Suppressor macrophage treated with lipopolysaccharide for 1 hour (primary cell): ENCODE data around the gene ZMYM1.
"Not testable (repeated sequence)": the region's sequence is repeated elsewhere in the genome, so short reads cannot be mapped to it uniquely, and the experiment has no call there.

Source experiments
- DNase-seq, 3 donors: peaks; one replicate each; pipeline ENCODE4 v3.0.0-alpha.2; 2020 to 2022

ZMYM1 gene

DNA sequence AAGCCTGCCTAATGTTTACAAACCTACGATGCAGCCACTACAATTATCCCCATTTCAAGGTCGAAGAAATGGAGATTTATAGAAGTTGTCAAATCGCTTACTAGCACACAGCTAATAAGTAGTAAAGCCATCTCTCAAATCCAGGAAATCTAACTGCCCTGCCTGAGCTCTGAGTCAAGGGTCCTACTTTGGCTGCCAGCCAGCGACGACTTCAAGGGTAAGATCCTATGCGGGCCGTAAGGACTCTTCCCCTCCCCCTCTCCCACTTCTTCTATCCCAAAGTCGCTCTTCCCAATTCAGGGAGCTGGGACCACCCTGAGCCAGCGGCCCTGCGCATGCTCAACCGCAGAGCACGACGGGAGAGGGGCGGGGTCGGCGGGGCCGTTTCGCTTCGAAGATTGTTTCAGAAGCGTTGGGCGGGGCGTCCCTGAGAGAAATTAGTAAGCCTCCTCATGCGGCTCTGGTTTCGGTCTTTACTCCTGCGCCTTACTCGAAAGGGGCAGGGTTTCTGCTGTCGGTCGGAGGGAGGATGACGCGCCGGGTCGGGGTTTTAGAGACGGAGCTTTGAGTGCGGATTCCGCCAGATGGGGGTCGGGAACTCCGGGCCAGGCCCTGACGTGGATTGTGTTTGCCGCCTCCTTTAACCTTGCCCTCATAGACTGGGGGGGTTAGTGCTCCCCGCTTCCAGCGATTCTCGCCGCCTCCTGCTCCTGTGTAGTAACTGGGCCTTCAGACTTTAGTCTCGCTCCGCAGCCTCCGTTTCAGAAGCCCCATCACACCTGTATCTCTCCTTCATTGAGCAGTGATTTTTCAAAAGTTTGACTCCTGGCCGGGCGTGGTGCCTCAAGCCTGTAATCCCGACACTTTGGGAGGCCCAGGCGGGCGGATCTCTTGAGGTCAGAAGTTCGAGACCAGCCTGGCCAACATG lies at the start of gene ZMYM1:
ZMYM1 (plus strand) TSS at position 383 of the 928 bp plus-strand sequence. CDS start 14,603 bp downstream, outside the sequence.
- peak; percentile 93 to 96 (median 94) for DNase-seq

DNA sequence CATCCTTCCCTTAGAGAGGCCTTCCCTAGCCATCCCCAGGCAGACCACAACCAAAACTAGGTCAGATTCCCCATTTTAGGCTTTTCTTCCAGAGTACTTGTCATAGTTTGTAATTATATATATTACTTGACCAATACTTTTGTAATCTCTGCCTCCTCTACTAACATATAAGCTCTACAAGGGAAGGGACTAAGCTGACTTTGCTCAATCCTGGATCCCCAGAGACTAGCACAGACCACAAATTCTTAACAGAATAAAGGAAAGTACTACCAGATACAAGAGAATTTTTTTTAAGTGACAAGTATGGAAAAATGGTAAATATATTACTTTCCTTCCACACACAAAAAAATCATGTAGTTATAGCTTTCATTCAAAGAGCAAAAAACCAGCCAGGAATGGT lies 49.4 kb upstream of the ZMYM1 start:
- DNase-seq = peak in 1 of 3 donors; percentile 22

DNA sequence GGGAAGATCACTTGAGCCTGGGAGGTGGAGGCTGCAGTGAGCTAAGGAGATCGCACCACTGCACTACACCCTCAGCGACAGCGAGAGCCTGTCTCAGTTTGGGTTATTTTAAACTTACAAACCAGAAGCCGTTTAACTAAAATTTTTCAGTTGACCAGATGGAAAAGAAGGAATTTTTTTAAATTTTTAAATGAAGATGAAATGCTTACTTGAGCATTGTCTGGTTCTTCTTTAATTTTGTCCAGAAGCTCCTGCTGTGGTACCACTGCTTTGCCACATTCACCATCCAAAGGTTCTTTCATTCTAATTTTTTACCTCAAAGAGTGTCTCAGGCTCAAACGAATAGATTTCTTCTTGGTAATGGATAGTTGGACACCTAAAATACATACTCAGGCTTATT lies 48.8 kb upstream of the ZMYM1 start:
- no peak for DNase-seq

DNA sequence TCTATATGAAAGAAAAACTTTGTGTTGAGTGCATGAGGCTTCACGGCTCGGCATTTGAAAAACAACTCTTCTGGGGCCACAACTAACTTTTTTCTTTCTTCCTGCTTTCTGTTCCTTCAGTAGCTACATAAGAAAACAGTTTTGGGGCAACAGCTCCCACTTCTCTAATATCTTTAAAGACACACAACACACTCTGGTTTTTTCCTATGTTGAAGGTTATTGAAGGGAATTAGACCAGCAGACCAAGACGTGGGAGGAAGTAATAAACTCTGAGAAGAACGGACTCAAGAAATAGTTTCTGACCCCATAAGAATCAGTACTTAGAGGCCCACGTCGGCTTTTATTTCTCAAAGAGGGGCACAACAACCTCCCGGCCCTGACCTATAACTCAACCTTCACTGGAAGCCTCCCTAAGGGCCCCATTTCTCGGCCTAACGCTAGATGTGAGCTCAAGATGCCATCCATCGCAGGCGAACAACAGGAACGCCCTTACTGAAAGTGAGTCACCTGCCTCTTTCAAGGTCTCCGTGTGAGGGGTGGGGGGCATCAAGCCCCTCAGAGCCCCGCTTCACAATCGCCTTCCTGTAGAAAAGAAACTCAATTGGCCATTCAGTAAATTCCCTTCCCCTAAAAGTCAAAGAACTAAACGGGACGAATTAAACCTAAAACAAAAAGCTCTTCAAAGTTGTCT lies 48.3 kb upstream of the ZMYM1 start:
- DNase-seq = peak; percentile 42 to 54 (median 47)

DNA sequence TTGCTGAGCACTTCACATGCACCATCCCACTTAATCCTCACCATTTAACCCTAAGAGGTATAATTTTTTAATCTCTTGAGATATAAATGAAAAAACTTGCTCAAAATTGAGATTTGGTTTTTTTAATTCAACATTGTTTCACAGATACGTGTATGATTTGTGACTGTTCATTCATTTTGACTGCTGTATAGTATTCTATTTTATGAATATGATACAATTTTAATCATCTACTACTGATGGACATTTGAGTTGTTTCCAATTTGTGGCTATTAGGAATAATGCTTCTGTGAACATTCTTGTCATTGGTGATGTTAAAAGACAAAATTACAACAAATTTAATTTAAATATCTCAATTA lies 46.8 kb upstream of the ZMYM1 start:
- DNase-seq = no peak

DNA sequence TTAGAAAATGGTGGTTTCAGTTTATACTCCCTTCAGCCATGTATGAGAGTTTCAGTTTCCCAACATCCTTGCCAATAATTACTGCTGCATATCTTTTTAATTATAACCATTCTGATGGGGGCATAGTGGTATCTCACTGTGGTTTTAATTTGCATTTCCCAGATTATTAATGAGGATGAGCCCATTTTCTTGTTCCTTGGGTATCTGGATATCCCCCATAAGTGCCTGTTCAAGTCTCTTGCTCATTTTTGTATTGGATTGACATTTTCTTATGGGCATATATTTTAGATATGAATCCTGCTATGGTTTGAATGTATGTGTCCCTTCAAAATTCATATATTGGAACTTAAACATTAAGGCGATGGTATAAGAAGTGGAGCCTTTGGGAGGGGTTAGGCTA lies 45.8 kb upstream of the ZMYM1 start:
- no peak for DNase-seq

DNA sequence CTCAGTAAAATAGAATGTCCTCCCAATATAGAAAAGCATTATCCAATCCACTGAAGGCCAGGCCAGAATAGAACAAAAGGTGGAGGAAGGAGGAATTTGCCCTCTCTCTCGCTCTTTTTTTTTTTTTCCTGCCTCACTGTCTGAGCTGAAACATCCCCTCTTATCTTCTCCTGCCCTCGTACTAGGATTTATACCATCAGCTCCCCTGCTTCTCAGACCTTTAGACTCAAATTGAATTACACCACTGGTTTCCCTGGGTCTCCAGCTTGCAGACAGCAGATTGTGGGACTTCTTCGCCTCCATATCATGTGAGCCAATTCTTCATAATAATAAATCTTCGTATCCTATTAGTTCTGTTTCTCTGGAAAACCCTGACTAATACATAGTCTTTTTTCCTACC lies 42.6 kb upstream of the ZMYM1 start:
- no peak for DNase-seq

DNA sequence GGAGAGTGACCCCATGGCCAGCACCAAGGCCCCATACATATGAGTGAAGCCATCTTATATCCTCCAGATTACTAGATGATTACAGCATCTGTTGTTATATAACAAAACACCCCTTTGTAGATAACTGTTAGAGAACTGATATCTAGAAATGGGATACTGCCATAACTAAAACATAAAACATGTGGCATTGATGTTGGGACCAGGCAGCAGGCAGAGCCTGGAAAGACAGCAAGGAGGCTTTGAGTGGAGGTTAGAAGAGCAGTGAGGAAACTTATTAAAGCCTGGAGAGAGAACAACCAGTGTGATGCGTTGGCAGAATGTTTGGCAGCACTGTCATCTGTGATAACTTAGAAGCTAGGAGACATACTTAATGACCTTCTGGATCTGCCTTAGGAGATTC lies 42.0 kb upstream of the ZMYM1 start:
- DNase-seq = no peak

DNA sequence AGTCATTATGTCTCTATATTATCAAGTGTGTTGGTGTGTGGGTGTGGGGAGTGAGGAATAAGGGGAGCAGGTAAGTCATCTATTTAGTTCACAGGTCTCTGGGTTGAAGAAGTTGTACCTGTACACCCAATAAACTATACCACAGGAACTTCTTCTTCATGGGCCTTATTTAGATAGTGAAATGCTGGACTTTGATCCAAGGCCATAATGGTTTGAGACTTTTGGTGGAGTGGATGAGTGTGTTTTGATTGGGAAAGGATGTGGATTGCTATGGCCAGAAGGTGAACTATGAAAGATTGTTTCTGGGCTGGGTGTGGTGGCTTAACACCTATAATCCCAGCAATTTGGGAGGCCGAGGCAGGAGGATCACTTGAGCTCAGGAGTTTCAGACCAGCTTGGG lies 40.5 kb upstream of the ZMYM1 start:
- DNase-seq = no peak

DNA sequence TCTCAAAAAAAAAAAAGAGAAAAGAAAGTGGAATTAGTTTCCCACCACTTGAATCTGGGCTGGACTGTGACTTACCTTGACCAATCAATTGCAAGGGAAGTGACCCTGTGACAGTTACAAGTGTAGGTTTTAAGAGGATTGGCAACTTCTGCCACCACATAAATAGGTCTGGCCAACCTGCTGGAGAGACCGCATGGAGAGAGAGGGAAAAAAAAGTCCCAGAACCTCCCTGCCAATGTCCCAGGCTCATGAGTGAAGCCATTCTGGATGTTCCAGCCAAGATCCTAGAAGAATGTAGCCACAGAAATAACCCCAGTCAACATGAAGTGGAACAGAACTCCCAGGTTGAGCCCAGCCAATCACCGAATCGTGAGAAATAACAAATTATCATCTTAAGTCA lies 35.7 kb upstream of the ZMYM1 start:
- DNase-seq = no peak

DNA sequence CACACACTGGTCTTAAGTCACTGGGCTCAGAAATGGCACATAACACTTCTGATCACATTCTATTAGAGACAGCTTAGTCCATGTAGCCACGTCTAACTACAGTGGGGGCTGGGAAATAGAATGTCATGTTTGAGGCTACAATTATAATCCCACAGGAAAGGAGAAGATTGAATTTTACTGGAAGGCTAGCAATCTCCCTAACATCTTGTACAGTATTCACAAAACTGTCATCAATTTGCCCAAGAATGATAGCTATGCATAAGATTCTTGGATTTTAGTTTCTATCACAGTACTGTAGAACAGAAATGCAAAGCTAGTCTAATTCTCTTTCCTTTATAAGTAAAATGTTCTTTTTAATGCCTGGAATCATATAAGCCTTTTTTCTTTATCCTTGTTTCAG lies 34.8 kb upstream of the ZMYM1 start:
- DNase-seq = no peak

DNA sequence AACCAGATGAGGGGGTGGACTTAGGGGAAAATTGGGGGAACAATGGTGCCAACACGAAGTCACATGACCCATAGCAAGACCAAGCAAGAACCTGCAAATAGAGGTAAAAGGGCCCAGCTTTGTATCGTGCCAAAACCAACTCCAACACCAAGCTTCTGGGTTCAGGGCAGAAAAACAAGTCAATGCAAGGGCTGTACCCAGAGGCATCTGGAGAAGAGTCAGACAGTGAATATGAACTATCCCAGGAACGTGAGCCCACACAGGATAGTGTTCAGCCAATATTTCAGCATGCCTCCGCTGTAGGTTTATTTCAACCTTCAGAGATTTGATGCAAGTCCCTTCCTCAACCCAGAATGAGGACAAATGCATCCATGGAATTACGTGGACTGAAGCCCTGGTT lies 32.5 kb upstream of the ZMYM1 start:
- no peak for DNase-seq

DNA sequence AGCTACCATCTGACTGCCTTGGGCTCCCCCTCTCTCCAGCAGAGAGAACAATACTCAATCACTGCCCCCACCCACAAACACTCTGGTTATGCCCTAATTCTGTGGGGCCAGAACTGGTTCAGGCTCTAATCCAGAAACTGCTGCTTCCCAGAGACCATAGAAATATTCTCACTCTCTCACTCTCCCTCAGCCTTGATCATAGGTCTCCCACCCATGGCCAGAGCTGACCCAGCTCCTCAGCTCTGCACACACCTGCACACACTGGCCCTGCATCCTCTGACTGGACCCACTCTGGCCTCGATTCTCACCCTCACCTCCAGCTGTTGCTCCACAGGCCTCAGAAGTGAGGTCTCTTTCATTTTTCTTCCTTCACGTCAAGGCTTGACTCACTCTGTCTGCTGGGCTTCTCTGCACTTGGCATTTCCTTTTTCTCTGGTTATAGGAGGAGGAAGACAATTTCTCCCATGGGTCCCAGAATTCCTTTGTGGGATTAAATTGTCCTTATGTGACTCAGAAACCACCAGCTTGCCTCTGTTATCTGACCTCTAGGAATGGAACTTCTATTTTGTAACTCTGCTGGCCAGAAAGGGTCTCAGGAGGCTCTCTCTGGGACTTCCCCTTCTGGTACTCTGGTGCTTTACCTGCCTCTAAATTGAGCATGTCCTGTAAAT lies 31.9 kb upstream of the ZMYM1 start:
- peak in 1 of 3 donors; percentile 10 for DNase-seq

DNA sequence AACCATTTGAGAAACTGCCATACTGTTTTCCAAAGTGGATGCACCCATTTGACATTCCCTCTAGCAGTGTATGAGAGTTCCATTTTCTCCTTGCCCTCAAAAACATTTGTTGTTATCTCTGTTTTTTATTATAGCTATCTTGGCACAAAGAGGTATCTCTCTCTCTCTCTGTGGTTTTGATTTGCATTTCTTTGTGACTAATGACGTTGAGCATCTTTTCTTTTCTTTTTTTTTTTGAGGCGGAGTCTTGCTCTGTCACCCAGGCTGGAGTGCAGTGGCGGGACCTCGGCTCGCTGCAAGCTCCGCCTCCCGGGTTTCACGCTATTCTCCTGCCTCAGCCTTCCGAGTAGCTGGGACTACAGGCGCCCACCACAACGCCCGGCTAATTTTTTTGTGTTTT lies 30.1 kb upstream of the ZMYM1 start:
- no peak for DNase-seq

DNA sequence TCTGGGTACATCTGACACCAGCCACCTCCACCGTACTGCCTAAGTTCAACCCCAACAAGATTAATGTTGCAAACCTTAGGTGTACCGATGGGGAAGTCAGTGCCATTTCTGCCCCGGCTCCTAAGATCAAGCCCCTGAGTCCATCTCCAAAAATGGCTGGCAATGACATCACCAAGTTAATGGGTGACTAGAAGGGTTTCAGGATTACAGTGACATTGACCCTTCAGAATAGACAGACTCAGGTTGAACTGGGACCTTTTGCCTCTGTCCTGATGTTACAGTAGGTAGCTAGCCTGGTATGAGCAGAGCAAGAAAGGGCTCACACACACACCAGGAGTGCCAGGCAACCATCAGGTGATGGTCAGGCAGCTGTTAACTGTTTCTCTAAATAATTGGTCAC lies 25.8 kb upstream of the ZMYM1 start:
- DNase-seq = no peak

DNA sequence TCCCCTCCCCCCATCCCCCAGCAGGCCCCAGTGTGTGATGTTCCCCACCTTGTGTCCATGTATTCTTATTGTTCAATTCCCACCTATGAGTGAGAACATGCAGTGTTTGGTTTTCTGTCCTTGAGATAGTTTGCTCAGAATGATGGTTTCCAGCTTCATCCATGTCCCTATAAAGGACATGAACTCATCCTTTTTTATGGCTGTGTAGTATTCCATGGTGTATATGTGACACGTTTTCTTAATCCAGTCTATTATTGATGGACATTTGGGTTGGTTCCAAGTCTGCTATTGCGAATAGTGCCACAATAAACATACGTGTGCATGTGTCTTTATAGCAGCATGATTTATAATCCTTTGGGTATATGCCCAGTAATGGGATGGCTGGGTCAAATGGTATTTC lies 24.9 kb upstream of the ZMYM1 start:
- not testable (repeated sequence) for DNase-seq

DNA sequence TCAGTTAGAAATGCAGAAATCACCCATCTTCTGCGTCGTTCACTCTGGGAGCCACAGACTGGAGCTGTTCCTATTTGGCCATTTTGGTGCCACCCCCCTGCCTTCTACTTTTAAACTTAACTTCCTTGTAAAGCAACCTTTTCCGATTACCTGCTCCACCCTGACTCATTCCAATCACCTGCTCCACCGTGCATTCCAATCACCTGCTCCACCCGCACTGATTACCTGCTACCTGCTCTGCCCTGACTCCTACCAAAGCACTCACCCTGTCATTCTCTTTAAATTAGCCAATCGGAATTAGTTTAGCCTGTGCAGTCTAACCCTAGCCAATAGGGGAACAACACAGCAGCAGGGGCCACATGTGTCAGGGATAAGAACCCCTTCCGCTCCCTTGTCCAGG lies 20.9 kb upstream of the ZMYM1 start:
- not testable (repeated sequence) for DNase-seq

DNA sequence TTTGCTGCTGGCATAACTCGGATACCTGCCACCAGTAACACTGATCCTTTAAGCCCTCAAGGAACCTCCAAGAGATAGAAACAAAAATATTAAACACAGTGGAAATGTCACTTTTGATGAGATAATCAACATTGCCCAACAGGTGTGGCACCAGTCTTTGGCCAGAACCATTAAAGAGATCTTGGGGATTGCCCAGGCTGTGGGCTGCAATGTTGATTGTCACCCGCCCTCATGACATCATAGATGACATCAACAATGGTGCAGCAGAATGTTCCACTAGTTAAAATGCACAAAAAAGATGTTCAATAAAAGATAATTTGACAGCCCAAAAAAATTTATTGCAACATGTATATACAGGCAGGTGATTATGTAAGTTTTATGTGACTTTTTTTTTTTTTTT lies 20.2 kb upstream of the ZMYM1 start:
- DNase-seq = peak; percentile 64 to 73 (median 66)

DNA sequence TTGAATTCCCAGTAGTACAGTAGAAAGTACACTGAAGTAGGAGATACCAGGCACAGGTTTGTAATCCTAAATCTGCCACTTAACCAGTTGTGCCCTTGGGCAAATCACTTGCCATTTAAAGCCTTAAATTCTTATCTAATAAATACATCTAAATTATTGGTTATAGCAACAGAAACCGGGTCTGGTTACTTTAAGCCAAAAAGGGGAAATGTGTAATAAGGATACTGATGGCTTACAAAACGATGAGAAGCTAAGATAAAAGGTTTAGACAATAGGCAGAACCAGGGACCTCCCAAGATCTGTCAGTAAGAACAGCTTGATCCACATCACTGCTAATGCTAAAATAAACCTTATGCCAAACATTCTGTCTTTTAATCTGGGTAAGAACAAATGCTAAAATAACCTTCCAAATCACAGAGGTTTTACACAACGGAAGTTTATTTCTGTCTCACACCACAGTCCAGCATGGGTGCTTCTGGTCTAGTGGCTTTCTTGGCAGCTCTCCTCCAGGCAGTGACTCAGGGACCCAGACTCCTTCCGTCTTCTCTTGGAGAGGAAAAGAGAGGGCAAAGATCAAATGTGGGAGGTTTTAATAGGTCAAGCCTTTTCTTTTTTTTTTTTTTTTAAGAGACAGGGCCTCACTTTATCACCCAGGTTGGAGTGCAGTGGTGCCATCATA lies 16.5 kb upstream of the ZMYM1 start:
- DNase-seq = peak; percentile 28 to 66 (median 35)

DNA sequence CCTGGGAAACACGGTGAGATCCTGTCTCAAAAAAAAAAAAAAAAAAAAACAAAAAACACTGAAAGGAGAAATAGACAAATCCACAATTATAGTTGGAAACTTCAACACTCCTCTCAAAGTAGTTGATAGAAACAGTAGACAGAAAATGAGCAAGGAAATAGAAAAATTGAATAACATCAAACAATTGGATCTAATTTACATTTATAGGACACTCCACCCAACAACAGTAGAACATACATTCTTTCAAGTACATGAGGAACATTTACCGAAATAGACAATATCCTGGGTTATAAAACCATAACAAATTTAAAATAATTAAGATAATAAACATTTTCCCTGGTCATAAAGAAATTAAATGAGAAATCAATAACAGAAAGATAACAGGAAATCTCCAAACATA lies 14.9 kb upstream of the ZMYM1 start:
- DNase-seq = no peak

DNA sequence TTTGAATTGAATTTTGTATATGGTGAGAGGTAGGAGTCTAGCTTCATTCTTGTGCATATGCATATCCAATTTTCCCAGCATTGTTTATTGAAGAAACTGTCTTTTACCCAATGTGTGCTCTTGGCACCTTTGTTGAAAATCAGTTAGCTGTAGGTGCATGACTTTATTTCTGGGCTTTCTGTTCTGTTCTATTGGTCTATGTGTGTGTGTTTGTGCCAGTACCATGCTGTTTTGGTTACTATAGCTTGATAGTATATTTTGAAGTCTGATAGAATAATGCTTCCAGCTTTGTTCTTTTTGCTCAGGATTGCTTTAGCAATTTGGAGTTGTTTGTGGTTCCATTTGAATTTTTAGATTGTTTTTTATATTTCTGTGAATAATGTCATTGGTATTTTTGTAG lies 9.4 kb upstream of the ZMYM1 start:
- no peak for DNase-seq

DNA sequence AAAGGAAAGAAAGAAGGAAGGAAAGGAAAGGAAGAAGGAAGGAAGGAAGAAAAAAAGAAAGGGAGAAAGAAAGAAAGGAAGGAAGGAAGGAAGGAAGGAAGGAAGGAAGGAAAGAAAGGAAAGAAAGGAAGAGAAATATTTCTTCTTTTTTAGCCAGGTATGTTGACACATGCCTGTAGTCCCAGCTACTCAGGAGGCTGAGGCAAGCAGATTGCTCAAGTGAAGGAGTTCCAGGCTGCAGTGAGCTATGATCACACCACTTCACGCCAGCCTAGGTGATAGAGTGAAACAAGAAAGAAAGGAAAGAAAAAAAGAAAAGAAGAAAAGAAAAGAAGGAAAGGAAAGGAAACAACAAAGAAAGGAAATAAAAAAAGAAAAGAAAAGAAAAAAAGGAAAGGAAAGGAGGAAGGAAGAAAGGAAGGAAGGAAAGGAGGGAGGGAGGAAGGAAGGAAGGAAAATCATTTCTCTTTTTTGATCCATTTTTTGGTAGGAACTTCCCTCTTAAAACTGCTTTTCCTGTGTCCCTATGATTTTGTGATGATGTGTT lies 5.8 kb upstream of the ZMYM1 start:
- no peak for DNase-seq

DNA sequence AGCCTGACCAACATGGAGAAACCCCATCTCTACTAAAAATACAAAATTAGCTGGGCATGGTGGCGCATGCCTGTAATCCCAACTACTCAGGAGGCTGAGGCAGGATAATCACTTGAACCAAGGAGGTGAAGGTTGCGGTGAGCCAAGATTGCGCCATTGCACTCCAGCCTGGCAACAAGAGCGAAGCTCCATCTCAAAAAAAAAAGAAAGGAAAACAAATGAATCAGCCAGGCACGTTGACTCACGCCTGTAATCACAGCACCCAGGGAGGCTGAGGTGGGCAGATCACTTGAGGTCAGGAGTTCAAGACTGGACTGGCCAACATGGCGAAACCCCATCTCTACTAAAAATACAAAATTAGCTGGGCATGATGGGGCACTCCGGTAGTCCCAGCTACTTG lies 2.8 kb upstream of the ZMYM1 start:
- DNase-seq = peak in 1 of 3 donors; percentile 15
